Iris pigment epithelial cell (primary cell): ENCODE data around the gene FILIP1L.

Experiments used
- DNase-seq: peaks from one replicate; pipeline ENCODE4 v3.0.0-alpha.2; 2011; ENCODE audit warnings: low read depth

Gene FILIP1L

DNA sequence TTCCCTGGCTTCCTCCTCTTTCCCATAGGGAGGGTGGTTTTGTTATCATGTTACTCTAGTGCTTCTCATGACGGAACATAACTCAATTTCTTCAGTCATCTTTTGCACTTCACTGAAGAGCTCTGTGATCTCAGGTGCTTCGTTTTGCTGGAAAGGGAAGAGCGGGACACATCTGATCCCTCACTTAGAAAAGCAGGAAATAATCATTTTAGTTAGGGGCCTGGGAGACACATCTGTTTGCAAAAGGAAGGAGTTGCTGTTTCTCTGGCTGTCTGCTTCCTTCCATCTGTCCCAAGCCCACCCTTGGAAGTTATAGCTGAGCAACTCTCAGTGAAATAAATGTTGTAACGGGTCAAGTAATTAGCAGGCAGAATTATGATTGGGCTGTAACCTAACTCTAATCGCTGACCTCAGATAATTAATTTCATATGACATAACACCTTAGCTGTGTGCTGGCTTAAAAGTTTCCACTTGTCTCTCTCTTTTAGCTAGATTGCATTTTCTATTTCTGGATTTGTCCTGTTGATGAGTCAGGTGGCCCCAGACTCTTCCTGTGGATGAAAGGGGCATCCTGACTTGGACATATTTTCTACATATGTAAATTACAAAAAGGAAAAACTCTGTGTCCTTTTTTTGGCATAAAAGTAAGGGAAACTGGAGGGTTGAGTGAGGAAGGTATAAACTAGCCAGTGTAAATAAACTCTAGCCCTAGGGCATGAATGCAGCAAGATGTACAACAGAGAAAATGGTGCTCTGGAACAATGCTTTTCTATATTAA, 11.0 kb upstream of the FILIP1L start:
- peak; percentile 9 for DNase-seq

DNA sequence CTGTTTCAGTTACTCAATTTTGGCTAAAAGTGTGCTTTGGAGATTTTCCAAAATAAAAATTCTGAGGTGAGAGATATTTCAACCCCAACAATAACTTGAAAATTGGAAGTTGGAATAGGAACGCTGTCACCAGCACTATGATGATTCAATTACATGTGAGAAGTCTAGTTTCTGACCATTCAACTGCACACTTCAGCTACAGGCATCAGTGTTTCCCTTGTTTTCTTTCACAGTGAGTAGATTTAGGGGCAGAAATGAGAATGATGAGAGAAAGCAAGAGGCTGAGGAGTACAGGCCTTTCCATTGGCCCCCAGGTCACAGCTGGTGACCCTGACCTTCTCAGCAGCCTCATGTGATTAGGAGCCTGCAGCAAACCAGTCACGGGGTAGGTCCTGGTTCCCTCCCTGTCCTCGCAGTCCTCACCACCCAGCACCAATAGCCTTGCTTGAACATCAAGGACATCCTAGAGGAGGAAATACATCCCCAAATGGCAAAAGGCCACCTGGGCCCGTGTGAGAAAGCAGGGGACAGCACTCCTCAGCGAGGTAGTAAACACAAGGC, 10.0 kb upstream of the FILIP1L start:
- no peak for DNase-seq

DNA sequence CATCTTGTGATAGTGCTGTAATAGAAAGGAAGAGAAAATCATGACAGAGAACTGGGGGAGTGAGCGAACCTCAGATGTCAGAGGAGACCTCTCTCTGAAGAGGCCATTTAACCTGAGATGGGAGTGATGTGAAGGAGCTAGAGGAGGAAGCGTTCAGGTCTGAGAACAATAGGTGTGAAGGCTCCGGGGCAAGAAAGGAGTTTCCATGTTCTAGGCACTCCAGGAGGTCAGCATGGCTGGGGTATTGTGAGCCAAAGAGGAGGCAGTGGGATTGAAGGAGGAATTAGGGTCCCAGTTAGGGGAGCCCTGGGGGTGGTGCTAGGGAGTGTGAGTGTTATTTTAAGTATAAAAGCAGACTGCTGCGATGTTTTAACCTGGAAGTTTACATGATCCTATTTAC, 8.8 kb upstream of the FILIP1L start:
- DNase-seq, result no peak

DNA sequence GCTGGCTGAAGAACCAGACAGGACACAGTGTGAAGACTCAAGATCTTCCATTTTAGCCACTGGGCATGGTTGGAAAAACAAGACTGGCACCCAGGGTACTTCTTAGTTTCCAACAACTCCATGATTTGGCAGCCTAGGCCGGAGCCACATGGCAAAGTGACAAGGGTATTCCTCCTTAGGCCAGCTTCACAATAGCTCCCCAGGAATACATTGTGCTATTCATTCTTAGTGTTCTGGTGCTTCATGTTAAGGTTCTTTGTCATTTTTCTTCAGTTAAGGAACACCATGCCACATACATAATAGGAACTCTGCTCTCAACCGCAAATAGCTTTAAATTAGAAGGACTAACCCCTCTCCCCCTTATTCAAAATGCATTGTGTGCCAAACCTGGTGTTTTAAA, 8.0 kb upstream of the FILIP1L start:
- no peak for DNase-seq

DNA sequence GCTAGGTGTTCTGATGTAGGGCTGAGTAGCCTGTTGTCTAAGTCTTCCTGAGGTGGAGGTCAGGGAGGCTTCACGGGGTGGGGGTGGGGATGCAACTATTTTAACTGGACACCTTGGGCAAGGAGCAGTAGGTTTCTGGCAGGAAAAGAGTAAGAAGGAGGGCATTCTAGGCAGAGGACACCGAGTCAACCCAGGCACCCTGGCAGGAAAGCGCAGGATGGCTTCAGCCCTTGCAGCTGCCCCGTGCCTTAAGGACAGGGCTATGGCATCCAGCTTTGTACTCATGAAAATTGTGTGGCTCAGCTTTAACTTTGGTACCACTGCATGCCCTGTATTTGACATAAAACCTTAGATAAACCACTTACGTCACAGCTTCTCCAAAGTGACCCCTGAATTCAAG, 6.4 kb upstream of the FILIP1L start:
- DNase-seq, result no peak

DNA sequence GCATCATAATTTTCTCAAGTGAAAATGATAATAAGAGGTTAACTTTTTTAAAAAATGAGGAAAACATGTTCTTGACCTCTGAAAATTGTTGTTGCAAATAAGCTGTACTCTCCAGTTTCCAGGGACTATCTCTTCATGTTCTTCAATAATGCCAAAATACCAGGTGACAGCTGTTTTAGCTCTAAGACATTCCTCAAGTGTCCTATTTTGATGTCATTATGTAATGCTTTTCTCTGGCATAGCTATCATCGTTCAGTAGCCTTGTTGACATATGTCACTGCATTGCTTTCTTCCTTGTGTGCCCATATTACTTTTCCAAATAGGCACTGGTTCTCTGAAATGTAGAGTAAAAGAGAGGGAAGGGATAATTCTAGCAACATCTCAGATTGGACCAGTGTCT, 5.7 kb upstream of the FILIP1L start:
- DNase-seq, result no peak

DNA sequence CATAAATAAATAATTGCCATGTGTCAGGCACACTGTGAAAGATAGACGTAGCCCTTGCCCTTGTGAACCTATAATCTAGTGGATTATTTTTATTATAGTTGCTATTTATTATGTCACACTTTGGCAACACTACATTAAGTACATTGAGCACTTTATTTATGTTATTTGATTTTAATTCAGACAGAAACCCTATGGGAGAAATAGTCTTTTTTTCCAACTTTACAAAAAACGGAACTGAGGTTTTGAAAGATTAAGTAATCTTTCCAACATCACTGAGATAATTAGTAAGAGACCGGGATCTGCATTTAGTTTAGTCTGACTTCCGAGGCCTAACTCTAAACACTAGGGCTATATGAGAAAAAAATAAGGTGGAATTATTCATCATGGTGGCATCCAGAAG, 2.8 kb upstream of the FILIP1L start:
- DNase-seq, result no peak

DNA sequence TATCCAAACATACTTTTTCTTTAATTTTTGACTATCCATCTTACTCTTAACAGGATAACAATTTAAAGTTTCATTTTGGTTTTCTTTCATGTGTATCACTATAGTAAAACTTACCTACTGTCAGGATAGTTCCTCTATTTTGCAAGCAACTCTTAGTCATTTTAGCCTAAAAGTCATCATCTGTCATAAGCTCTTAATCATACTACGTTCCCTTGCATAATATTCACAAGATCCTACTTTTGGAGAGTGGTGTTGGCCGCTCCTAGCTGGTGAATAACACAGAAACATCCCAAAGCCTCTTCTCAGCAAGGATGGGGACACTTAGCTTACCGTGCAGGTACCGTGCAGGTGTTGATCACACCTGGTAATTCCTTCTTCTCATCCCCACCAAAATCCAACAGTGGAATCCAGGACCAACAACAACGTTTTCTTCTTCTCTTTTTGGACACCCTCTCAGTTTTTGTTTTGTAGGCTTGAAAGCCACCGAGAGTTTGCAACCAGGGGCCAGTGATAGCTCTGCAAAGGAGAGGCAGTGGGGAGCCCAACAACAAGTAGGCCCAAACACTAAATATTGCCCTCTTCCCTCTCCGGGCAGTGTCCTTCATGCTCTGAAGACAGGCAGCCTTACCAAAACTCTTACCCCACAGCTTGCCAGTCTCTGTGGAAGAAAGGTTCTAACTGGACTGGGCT, 433 bp downstream of the FILIP1L start:
- no peak for DNase-seq

DNA sequence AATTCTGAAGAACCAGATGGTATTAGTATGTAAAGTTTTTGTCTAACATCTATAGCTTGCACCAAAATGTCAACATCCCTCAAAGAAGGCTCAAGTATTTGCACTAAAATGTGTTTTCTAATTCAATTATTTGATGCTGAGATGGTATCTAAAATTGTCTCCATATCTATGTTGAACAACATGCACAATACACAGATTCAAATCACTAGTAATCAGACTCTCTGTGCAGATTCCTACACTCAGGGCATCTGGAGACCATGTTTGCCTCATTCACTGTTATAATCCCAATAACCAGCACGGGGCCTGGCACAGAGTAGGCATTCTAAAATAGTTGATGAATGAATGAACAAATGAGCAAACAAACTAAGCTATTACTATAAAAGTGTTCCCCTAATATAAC, 2.6 kb downstream of the FILIP1L start:
- DNase-seq, result no peak

DNA sequence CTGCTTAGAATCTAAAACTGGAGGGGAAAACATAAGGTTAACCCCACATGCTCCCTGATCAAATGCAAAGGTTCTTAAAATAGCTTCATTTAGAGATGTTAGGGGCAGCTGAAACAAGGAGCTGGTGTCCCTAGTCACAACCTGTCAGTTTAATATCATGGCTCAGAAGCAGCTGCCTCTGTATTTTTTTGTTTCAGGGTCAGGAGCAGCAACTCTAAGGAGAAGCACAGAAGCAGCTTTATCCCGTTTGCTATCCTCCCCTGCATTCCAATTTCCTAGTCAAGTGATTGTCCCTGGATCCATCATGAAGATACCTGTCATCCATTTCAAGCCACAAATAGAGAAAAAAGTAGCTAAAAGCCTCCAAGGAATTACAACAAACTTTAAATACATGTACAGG, 4.1 kb downstream of the FILIP1L start:
- no peak for DNase-seq

DNA sequence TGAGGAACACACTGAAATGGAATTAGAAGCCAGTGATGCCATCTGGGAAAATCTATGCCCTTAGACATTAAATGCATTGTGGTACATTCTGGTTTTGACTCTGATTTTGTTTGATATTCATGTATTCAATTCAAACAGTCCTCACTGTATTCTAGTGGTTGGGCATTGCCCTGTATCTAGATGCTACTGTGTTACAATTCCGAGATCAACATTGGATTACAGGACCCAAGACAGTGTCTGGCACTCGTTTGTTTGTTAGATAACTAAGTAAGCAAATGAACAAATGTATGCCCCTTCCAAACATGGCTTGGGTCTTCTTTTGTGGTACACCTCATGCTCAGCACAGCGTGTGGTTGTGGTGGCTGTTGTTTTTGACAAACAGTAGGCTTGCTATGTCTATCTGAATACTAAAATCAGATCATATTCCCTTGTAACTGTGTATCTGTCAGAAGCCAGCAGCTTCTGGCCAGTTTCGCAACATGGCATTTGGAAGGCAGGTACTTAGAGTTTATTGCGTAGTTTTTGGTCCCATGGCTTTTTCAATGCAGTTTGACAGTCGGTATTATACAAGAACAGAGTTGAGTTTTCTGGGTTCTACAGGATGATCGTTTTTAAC, 5.7 kb downstream of the FILIP1L start:
- DNase-seq, result no peak

DNA sequence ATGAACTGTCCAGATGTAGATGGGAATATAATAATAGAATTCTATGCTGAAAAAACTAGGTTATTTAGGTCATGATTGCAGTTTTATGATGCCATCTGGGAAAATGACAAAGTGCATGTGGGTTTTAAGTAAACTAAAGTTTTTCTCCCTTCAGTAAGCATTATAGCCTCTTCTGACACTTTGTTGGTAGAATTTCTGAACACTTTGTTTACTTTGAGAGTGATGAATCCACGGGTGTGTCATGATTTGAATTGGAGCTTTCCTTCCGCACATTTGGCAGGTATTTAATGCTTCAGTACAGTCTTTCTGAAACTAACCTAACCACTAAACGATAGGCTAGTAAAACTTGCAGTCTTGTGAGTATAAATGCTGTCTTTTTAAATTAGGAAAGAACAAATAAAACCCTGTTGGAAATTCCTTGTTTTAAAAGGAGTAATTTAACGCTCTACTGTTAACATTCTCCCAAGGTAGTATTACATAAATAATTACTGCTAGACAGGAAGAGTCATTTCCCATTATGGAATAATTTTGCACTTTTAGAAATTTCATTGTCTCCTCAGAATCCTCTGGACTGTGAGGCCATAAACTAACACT, 7.0 kb downstream of the FILIP1L start:
- peak; percentile 73 for DNase-seq

DNA sequence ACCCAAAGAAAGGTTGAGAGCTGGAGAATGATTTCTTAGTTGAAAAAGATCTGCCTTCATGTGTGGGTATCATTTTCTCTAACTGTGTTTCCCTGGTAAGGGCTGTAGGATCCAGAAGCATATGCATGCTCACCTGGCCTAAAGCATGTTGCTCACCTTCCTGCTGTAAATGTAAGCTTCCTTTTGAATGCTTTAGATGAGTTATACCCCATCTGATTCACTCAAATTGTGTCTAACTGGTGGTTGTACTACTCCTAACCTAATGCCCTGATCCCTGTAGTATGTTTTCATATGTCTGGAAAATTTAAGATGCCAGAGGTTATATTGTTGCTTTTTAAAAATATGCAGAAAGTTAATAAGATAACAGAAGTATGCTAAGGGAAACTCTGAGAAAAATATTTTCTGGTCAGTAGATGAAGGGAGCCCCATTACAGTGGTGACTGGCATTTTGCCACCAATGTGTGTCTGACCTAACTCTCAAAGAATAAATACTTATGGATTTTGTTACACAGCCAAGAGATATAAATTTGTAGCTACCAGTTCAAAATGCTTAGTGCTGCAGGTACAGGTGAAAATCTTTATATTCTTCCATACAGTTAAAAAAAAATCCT, 7.7 kb downstream of the FILIP1L start:
- DNase-seq, result peak; percentile 76

DNA sequence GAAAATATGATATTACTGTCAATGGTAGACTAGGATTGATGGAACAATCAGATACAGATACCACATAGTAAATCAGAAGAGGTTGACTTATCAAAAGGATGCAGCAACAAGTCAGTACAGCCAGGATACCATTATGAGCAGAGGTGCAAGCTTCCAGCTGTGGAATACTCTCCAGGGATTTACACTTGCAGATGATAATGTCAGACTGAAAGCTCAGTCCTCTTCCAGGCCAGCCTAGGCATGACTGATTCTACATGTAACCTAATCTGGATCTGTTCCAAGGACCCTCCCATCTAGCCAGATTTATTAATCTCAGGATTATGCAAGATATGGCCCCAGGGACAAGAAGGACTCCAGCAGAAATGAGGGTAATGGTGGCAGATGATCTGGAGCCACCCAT, 8.2 kb downstream of the FILIP1L start:
- no peak for DNase-seq

DNA sequence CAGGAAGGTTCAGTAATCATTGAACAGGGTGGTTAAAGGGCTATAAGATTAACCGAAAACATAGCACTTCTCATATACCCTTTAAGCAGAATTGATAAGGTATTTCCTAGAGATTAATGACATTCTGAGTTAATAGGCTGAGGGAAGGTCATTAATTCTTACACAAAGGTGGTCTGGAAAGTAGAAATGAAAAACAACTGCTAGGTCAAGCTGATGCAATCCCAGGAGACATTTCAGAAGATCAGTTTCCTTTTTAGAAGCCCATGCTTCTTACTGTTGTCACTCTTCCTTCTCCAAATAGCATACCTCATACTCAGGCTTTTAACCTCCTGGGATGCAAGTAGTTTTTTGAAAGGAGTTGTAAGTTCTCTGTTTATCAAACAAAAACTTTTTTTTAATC, 8.8 kb downstream of the FILIP1L start:
- peak; percentile 53 for DNase-seq

DNA sequence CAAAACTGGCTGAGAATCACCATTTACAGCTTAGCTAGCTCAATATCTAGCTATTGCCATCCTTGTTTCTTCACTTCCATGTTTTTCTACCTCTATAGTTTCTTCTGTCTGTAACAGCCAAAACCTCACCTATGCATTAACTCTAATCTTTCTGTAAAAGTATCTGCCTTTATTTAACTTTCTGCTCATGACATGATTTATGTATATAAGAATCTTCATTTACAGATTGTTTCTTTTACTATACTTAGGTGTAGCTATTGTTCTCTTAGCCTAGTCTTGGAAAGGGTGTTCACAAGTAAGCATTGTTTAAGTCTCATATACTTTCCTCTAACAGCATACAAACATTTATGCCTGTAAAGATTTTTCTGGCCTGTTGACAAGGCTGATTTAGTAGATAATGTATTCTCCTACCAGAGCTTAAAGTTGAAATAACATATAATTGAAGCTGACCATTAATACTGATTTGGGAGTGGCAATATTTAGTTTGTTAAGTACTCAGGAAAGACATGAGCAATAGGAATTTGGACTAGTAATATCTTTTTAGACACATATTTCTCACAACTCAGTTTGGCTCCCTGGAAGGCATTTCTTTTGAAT, 9.4 kb downstream of the FILIP1L start:
- DNase-seq, result no peak

DNA sequence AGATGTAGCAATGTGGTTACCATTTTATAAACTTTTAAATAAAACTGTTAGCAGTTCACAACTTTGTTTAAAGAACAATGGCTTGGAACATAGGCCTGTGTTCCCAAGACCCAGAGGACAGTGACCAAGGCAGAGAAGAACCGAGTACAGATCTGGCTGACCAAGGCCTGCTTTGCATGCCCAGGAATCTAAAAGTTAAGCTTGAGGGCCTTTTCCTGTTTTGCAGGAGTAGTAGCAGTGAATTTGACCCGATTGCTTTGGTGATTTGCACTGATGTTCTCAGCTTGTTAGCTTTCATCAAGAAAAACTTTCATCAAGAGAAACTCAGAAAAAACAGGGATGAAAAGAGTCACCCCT, 9.9 kb downstream of the FILIP1L start:
- DNase-seq, result no peak

DNA sequence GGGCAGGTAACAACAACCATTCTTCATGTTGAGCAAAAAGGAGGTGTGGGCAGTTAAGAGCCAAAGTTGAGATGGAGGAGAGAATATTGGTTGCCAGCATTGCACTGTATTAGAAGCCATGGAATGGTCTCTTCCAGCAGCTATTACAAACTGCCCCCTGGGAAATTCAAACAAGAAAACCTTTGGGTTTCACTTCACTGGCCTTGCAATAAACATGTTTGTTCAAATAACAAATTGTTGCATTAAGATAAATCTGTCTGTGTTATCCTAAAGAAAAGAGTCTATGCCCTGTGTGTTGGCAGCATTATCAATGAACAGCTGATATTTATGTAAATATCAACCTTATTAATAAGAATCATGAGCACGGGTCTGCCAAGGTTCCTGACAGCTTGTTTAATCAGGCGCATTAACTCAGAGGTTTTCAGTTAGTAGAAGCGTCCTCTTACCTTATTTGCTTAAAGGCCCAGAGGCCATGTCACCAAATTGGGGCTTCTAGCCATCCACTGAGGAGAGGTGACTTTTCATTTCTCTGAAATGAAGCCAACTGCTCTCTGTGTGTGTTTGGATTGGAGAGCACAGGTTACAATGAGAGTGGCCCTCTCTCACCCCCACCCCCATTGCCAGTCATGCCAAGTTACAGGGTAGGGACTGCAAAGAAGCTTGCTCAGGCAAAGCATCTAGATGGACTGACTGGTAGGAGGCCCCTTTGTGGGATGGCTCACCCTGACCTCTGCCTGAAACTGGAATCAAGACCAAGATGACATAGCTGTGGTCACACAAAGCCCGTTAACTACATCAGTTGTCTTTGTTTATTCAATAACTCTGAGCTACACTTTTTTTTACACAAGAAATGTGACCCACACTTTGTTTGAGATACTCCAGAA, 10.5 kb downstream of the FILIP1L start:
- peak; percentile 94 for DNase-seq

DNA sequence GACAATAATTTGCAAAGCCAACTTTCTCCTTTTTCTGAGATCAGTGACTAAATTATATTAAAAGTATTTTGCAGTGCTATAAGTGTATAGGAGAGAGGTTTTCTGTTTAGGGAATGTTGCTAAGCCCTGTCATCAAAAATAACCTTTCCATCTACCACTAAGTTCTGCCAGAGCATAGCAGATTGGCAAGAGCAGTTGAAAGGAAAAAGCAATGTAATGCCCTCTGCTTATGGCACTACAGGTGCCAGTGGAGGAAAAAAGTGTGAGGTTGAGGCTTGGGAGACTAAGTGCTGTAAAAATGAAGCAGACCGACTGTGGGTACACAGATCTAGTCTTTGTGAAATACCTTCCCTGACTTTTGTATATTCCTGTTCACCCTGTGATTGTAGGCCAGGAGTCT, 11.5 kb downstream of the FILIP1L start:
- no peak for DNase-seq

DNA sequence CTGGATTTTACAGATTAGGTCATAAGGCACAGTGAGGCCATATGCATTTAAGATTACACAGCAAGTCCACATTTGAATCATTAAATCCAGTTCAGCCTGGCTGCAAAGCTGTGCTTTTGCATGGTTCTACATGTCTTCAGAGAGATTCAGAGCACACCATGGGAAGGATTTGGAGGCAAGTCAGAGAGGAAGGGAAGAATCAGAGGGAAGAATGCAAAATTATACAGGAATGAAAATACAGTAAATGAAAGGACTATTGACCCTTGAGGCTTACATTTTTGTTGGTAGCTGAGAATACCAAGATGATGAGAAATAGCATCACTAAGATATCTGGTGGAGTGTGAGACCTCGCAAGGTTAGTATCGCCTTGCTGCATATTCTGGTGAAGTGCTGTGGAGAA, 13.9 kb downstream of the FILIP1L start:
- DNase-seq, result peak; percentile 81

DNA sequence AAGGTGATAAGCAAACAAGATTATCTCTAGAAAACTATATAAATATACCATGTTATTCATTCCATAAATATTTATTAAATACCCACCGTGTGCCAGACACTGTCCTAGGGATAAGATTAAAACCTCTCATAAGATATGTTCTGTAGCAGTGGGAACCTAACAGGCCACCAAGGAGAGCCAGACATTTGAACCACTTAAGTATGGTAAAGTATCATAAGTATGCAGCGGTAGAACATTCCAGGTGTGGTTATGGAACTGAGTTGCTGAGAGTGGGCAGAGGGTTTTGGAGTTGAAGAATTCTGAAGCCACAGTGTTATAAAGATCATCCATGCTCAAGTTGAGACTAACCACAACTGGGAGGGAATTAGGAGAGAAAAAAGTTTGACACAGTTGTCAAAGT, 14.7 kb downstream of the FILIP1L start:
- DNase-seq, result peak; percentile 44
